MM.1S (cell line): ENCODE results near the gene ALPL.

Experiments
- DNase-seq: peaks from one replicate; pipeline ENCODE4 v3.0.0-alpha.2; 2015
- H2AFZ ChIP-seq: fragments of 300-600 bp; sonication (generic); 2 replicates; pipeline ENCODE4 v1.6.0; 2016; ENCODE audit warnings: antibody characterized with exemption, low read length
- H3F3A ChIP-seq: fragments of 300-600 bp; sonication (generic); 2 replicates; pipeline ENCODE4 v1.6.1; 2016; ENCODE audit warnings: mild to moderate bottlenecking, antibody characterized with exemption, low read length, moderate library complexity, mixed read lengths; ENCODE audit not compliant: insufficient read depth
- H3K27ac ChIP-seq: fragments of 300-600 bp; sonication (generic); 2 replicates; pipeline ENCODE4 v1.5.1; 2016; ENCODE audit warnings: mild to moderate bottlenecking, low read length
- H3K27me3 ChIP-seq: fragments of 300-600 bp; sonication (generic); replicated peaks from 2 replicates; pipeline ENCODE4 v1.6.0; 2016; ENCODE audit warnings: low read length; ENCODE audit not compliant: insufficient read depth
- H3K36me3 ChIP-seq: fragments of 300-600 bp; sonication (generic); replicated peaks from 2 replicates; pipeline ENCODE4 v1.6.1; 2016; ENCODE audit warnings: mild to moderate bottlenecking, low read length, mixed read lengths; ENCODE audit not compliant: insufficient read depth
- H3K4me1 ChIP-seq: fragments of 300-600 bp; sonication (generic); 2 replicates; pipeline ENCODE4 v1.6.1; 2016; ENCODE audit warnings: low read length, mixed read lengths
- H3K4me2 ChIP-seq: fragments of 300-600 bp; sonication (generic); 2 replicates; pipeline ENCODE4 v1.6.0; 2016; ENCODE audit warnings: low read depth, low read length
- H3K4me3 ChIP-seq: fragments of 300-600 bp; sonication (generic); 2 replicates; pipeline ENCODE4 v1.5.1; 2016; ENCODE audit warnings: low read length, mixed read lengths
- H3K79me2 ChIP-seq: fragments of 300-600 bp; sonication (generic); 2 replicates; pipeline ENCODE4 v1.6.1; 2016; ENCODE audit warnings: mixed run types, low read length, mixed read lengths
- H3K9ac ChIP-seq: fragments of 300-600 bp; sonication (generic); 2 replicates; pipeline ENCODE4 v1.6.1; 2016; ENCODE audit warnings: low read length, mixed read lengths
- H3K9me2 ChIP-seq: fragments of 300-600 bp; sonication (generic); replicated peaks from 2 replicates; pipeline ENCODE4 v1.6.1; 2016; ENCODE audit warnings: mild to moderate bottlenecking, low read length, mixed read lengths; ENCODE audit not compliant: insufficient read depth
- H3K9me3 ChIP-seq: fragments of 300-600 bp; sonication (generic); replicated peaks from 2 replicates; pipeline ENCODE4 v1.6.1; 2016; ENCODE audit warnings: mild to moderate bottlenecking, low read length, mixed read lengths; ENCODE audit not compliant: insufficient read depth
- H4K20me1 ChIP-seq: fragments of 300-600 bp; sonication (generic); 2 replicates; pipeline ENCODE4 v1.6.1; 2016; ENCODE audit warnings: mild to moderate bottlenecking, low read length, moderate library complexity, mixed read lengths; ENCODE audit not compliant: insufficient read depth
- EZH2 ChIP-seq: fragments of 300-600 bp; sonication (generic); optimal IDR thresholded peaks from 2 replicates; pipeline ENCODE3; 2017; ENCODE audit warnings: low read depth, mild to moderate bottlenecking, antibody characterized with exemption, low read length, mixed read lengths
- EZH2phosphoT487 ChIP-seq: fragments of 300-600 bp; sonication (generic); IDR thresholded peaks from 2 replicates; pipeline ENCODE4 v1.6.1; 2018; ENCODE audit warnings: antibody characterized with exemption, low read length
- TF ChIP-seq, protein P1 (sequence below): fragments of 300-600 bp; sonication (generic); IDR thresholded peaks from 2 replicates; pipeline ENCODE4 v1.5.1; 2016; ENCODE audit warnings: antibody characterized with exemption, low read length, mixed read lengths

ALPL gene

GRCh38 chr1:21511579-21512522 lies 2.6 kb downstream of the ALPL start:
- Histone ChIP-seq H2AFZ (no peak overlapping the region), H3K36me3 (no peaks in the 10 kb centered on the region), H3K4me3 (no peak overlapping the region), H3K9ac (no peak overlapping the region), H3K79me2 (no peaks in the 10 kb centered on the region), H3K9me3 (no peaks in the 10 kb centered on the region), H3K27ac (no peak overlapping the region), H3K4me2 (no peak overlapping the region), H3F3A (no peaks in the 10 kb centered on the region), H3K9me2 (no peaks in the 10 kb centered on the region), H4K20me1 (no peaks in the 10 kb centered on the region), H3K27me3 (peaks cover 80% of the 10 kb centered on the region), H3K4me1 (no peaks in the 10 kb centered on the region)
- DNase-seq, result peak; percentile 20
- no peak for TF ChIP-seq EZH2
- no peak for TF ChIP-seq EZH2phosphoT487
- TF ChIP-seq, protein P1, sequence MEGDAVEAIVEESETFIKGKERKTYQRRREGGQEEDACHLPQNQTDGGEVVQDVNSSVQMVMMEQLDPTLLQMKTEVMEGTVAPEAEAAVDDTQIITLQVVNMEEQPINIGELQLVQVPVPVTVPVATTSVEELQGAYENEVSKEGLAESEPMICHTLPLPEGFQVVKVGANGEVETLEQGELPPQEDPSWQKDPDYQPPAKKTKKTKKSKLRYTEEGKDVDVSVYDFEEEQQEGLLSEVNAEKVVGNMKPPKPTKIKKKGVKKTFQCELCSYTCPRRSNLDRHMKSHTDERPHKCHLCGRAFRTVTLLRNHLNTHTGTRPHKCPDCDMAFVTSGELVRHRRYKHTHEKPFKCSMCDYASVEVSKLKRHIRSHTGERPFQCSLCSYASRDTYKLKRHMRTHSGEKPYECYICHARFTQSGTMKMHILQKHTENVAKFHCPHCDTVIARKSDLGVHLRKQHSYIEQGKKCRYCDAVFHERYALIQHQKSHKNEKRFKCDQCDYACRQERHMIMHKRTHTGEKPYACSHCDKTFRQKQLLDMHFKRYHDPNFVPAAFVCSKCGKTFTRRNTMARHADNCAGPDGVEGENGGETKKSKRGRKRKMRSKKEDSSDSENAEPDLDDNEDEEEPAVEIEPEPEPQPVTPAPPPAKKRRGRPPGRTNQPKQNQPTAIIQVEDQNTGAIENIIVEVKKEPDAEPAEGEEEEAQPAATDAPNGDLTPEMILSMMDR, result no peak

DNA sequence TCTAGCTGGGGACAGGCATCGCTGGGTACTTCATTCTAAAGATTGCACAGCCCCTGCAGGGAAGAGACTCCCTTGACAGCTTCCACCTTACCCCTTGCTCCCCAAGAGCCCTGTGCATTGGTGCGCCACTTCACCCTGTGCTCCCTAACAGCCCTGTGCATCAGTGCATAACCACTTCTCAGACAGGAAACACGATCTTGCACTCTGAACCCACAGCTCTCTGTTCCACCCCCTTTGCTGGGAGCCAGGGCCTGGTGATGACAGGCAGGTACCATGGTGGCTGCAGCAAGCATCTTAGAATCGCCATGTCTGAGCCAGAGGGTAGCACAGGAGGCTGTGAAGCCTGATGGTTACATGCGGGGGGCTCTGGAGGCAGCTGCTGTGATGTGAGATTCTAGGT lies 5.0 kb downstream of the ALPL start:
- no peak for DNase-seq
- H3K27ac ChIP-seq, result no peak overlapping the region
- H3F3A ChIP-seq, result no peaks in the 10 kb centered on the region
- no peak overlapping the region for H3K4me2 ChIP-seq
- H2AFZ ChIP-seq, result no peak overlapping the region
- H3K9ac ChIP-seq, result no peak overlapping the region
- H3K9me3 ChIP-seq, result no peaks in the 10 kb centered on the region
- H3K4me1 ChIP-seq, result no peaks in the 10 kb centered on the region
- TF ChIP-seq, protein P1, result no peak
- TF ChIP-seq EZH2phosphoT487, result no peak
- TF ChIP-seq EZH2, result no peak
- H4K20me1 ChIP-seq, result no peaks in the 10 kb centered on the region
- H3K79me2 ChIP-seq, result no peaks in the 10 kb centered on the region
- H3K9me2 ChIP-seq, result no peaks in the 10 kb centered on the region
- no peak overlapping the region for H3K4me3 ChIP-seq
- no peaks in the 10 kb centered on the region for H3K36me3 ChIP-seq
- peaks cover 61% of the 10 kb centered on the region for H3K27me3 ChIP-seq

- no peaks in the 10 kb centered on the region for H4K20me1 ChIP-seq
- no peak overlapping the region for H2AFZ ChIP-seq
- H3K9me3 ChIP-seq, result no peaks in the 10 kb centered on the region
- H3K4me2 ChIP-seq, result no peak overlapping the region
- H3K4me1 ChIP-seq, result no peaks in the 10 kb centered on the region
- H3F3A ChIP-seq, result no peaks in the 10 kb centered on the region
- DNase-seq, result no peak
- no peaks in the 10 kb centered on the region for H3K79me2 ChIP-seq
- peaks cover 53% of the 10 kb centered on the region for H3K27me3 ChIP-seq
- H3K36me3 ChIP-seq, result no peaks in the 10 kb centered on the region
- no peaks in the 10 kb centered on the region for H3K9me2 ChIP-seq
- TF ChIP-seq, protein P1, result no peak
- TF ChIP-seq EZH2phosphoT487, result no peak
- H3K4me3 ChIP-seq, result no peak overlapping the region
- H3K9ac ChIP-seq, result no peak overlapping the region
- H3K27ac ChIP-seq, result no peak overlapping the region
Observed at GRCh38 chr1:21517161-21517589, 8.0 kb downstream of the ALPL start.
